DND-41 (cell line): ENCODE data around the gene ARHGAP15.

ENCODE experiments used
- ATAC-seq: fragments of 200-7000 bp; cut with Tn5 transposase; 3 replicates; pipeline ENCODE4 v1.9.1; 2021; ENCODE audit warnings: low read depth; ENCODE audit not compliant: insufficient read depth
- DNase-seq: peaks from one replicate; pipeline ENCODE4 v3.0.0-alpha.2; 2020
- H2AFZ ChIP-seq: 2 replicates; pipeline ENCODE4 v1.6.0; 2012; ENCODE audit warnings: low read depth, low read length
- H3K27ac ChIP-seq: 2 replicates; pipeline ENCODE4 v1.5.1; 2012; ENCODE audit warnings: low read length, inconsistent platforms
- H3K27me3 ChIP-seq: fragments of 200-600 bp; sonication (generic); 2 replicates; pipeline ENCODE4 v1.6.0; 2012; ENCODE audit warnings: low read length, mild to moderate bottlenecking, inconsistent platforms; ENCODE audit not compliant: insufficient read depth, poor library complexity
- H3K36me3 ChIP-seq: 2 replicates; pipeline ENCODE4 v1.5.1; 2012; ENCODE audit warnings: low read length, inconsistent platforms; ENCODE audit not compliant: insufficient read depth
- H3K4me1 ChIP-seq: 2 replicates; pipeline ENCODE4 v1.5.1; 2012; ENCODE audit warnings: mild to moderate bottlenecking, low read length; ENCODE audit not compliant: insufficient read depth
- H3K4me2 ChIP-seq: 2 replicates; pipeline ENCODE4 v1.6.0; 2012; ENCODE audit warnings: mild to moderate bottlenecking, moderate library complexity, low read length, inconsistent platforms; ENCODE audit not compliant: insufficient read depth
- H3K4me3 ChIP-seq, 2 experiments: fragments of 200-600 bp in 1 of 2; shearing (Covaris generic) in 1 of 2; 2 replicates each; pipeline ENCODE4 v1.5.1; 2012 to 2016; ENCODE audit warnings: inconsistent platforms in 2 of 2, low read length in 2 of 2, mild to moderate bottlenecking in 2 of 2, low read depth in 1 of 2, moderate library complexity in 1 of 2
- H3K79me2 ChIP-seq: 2 replicates; pipeline ENCODE4 v1.6.0; 2012; ENCODE audit warnings: low read length, inconsistent platforms; ENCODE audit not compliant: insufficient read depth
- H3K9ac ChIP-seq: 2 replicates; pipeline ENCODE4 v1.6.0; 2012; ENCODE audit warnings: low read depth, mild to moderate bottlenecking, inconsistent platforms, low read length, moderate library complexity
- H3K9me3 ChIP-seq: 2 replicates; pipeline ENCODE4 v1.5.1; 2012; ENCODE audit warnings: low read length, moderate library complexity, mild to moderate bottlenecking, inconsistent platforms; ENCODE audit not compliant: insufficient read depth, severe bottlenecking
- H4K20me1 ChIP-seq: 2 replicates; pipeline ENCODE4 v1.6.0; 2012; ENCODE audit warnings: low read length; ENCODE audit not compliant: insufficient read depth
- CTCF ChIP-seq: IDR thresholded peaks from 2 replicates; pipeline ENCODE4 v1.5.1; 2012; ENCODE audit warnings: borderline replicate concordance, low read length, moderate library complexity, mild to moderate bottlenecking; ENCODE audit not compliant: poor library complexity, severe bottlenecking; ENCODE audit errors: extremely low read depth
- EZH2 ChIP-seq: IDR thresholded peaks from 3 replicates; pipeline ENCODE4 v1.6.1; 2012; ENCODE audit warnings: borderline replicate concordance, low read depth, mild to moderate bottlenecking, moderate library complexity, low read length, inconsistent platforms; ENCODE audit not compliant: severe bottlenecking

Gene ARHGAP15

GRCh38 chr2:143261986-143262385 lies 132.8 kb downstream of the ARHGAP15 start:
- Histone ChIP-seq H3K27ac (peak overlapping the region; percentile 88), H3K4me2 (peak overlapping the region; percentile 36; the same call in 1 of the 2 replicates), H2AFZ (no peak overlapping the region), H3K79me2 (peaks cover 83% of the 10 kb centered on the region), H3K27me3 (no peaks in the 10 kb centered on the region), H4K20me1 (no peaks in the 10 kb centered on the region), H3K9ac (peak overlapping the region; percentile 40; the same call in 1 of the 2 replicates), H3K9me3 (peaks cover 12% of the 10 kb centered on the region), H3K36me3 (peaks cover 46% of the 10 kb centered on the region), H3K4me3 (no peak overlapping the region), H3K4me1 (peaks cover 65% of the 10 kb centered on the region)
- DNase-seq (peak; percentile 89), ATAC-seq (peak; percentile 82)
- TF ChIP-seq CTCF (no peak), EZH2 (no peak)

GRCh38 chr2:143262389-143262788 lies 133.2 kb downstream of the ARHGAP15 start:
- H3K9me3 ChIP-seq: peaks cover 13% of the 10 kb centered on the region
- peak overlapping the region; percentile 18; the same call in 1 of the 2 replicates for H3K9ac ChIP-seq
- H3K27ac ChIP-seq: peak overlapping the region; percentile 88
- no peak overlapping the region for H2AFZ ChIP-seq
- peaks cover 61% of the 10 kb centered on the region for H3K4me1 ChIP-seq
- no peaks in the 10 kb centered on the region for H4K20me1 ChIP-seq
- TF ChIP-seq CTCF (no peak), EZH2 (no peak)
- peaks cover 48% of the 10 kb centered on the region for H3K36me3 ChIP-seq
- H3K4me2 ChIP-seq: peak overlapping the region; percentile 4; the same call in 1 of the 2 replicates
- H3K4me3 ChIP-seq: no peak overlapping the region
- ATAC-seq (peak; percentile 8), DNase-seq (peak; percentile 15)
- no peaks in the 10 kb centered on the region for H3K27me3 ChIP-seq
- H3K79me2 ChIP-seq: peaks cover 82% of the 10 kb centered on the region

- H3K9ac ChIP-seq: peak overlapping the region; percentile 18; the same call in 1 of the 2 replicates
- H3K79me2 ChIP-seq: peaks cover 87% of the 10 kb centered on the region
- H4K20me1 ChIP-seq: no peaks in the 10 kb centered on the region
- H3K27me3 ChIP-seq: no peaks in the 10 kb centered on the region
- peaks cover 13% of the 10 kb centered on the region for H3K9me3 ChIP-seq
- TF ChIP-seq EZH2: no peak
- TF ChIP-seq CTCF: peak; percentile 40
- H3K4me2 ChIP-seq: no peak overlapping the region
- peaks cover 53% of the 10 kb centered on the region for H3K4me1 ChIP-seq
- ATAC-seq: no peak
- DNase-seq: no peak
- no peak overlapping the region for H3K4me3 ChIP-seq
- H3K36me3 ChIP-seq: peaks cover 48% of the 10 kb centered on the region
- peak overlapping the region; percentile 88 for H3K27ac ChIP-seq
- H2AFZ ChIP-seq: no peak overlapping the region
Measured at GRCh38 chr2:143263066-143263625, 133.9 kb downstream of the ARHGAP15 start.
